ENCODE measurements around the gene LYRM9.
"Not testable (repeated sequence)": the region's sequence is repeated elsewhere in the genome, so short reads cannot be mapped to it uniquely, and the experiment has no call there.

The LYRM9 gene

GRCh38 chr17:27872776-27873175 lies 20.4 kb downstream of the LYRM9 start:
- FAIRE-seq, result no peak

- FAIRE-seq, result no peak
These were observed 21.8 kb downstream of the LYRM9 start for GRCh38 chr17:27871407-27871806.

GRCh38 chr17:27870345-27870744 lies 22.8 kb downstream of the LYRM9 start:
- FAIRE-seq, result no peak

DNA sequence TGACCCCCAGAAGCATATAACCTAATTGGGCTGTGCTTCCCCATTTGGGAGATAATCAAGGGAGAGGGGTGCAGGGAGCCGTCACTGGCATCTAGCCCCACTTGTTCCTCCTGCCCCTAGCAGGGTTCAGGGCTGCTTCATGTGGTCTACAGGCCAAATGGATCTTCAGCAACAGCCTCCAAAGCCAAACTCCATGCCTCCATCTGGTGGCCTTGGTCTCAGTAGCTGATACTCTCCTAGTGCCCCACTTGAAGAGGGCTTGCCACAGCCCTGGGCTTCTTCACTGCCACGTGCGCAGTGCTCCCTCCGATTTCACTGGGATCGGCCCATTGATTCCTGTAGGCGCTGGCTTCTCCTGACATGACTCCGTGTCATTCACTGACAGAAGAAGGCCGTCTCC lies 24.6 kb downstream of the LYRM9 start:
- FAIRE-seq, result no peak

DNA sequence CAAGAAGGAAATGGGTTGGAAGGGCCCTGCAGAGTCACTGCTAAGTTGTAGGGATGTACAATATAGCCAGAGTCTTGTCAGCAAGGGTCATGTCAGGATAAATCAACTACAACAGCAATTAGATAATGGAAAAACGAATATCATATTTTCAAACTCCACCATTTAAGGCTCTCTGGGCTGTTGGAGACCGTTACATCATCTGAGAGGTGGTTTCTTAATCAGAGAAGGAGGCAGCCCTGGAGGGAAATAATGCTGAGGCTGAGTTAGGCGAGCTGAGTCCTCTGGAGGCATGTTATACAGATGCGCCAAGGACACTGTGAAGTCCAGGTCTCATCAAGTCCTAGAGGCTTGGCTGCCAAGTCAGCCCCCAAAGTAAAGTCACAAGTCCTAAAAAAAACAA lies 30.3 kb downstream of the LYRM9 start:
- FAIRE-seq, result no peak

GRCh38 chr17:27862004-27862403 lies 31.2 kb downstream of the LYRM9 start:
- FAIRE-seq, result no peak

DNA sequence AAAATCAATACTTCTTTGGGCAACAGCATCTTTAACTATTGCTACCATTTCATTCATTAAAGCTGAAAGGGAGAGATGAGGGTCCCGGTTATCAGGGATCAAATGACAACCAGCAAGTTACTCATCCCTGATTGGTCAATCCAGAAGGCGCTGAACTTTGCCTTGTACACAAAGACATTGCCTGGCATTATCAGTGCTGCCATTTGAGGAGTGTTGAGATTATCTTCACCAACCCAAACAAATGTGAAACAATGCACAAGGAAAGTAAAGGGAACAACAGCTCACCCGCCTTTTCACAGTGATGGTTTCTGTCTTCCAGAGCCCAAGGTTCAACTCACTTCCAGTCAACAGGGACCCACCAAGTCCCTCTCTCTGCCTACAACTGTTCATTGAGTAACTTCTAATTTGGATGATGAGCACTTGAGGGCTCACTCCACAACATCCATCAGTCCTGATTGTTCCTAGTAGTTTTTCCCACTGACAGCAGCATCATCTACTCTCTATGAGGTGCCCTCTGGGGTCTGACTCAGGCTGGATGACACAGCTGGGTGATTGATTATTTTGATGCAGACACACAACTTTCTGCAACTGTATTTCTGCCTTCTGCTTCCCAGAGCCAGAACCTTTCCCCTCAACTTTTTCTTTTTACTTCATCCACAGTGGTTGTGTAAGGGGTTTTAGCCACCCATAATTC lies 32.0 kb downstream of the LYRM9 start:
- FAIRE-seq, result no peak

DNA sequence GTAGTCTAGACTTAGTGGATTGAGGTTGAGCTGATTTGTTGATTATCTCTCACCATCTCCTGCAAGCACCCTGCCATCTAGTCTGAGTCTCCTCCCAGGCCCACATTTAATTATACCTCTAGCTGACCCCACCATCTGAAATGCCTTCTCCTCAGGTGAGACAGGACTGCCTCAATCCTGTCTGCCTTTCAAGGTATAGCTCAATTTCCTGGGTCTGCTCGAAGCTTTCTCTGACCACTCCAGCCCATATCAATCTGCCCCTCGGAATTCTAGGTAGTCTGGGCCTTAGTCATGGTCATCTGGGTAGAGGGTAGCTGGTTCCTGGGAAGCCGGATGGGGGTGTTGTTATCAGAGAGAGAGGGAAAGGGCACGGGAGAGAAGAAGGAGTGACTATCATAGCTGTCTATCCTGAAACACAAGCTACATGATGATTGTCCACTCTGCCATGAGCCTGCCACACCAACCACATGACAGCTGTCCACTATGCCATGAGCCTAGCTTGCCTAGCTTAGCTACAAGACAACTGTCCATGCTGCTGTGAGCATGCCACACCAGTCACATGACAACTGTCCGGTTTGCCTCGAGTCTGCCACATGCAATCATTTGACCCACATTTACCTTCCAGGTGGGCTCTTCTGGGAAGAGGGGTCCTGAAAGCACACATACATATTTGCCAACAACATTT lies 34.4 kb downstream of the LYRM9 start:
- no peak for FAIRE-seq

GRCh38 chr17:27856676-27857432 lies 36.3 kb downstream of the LYRM9 start:
- no peak for FAIRE-seq

DNA sequence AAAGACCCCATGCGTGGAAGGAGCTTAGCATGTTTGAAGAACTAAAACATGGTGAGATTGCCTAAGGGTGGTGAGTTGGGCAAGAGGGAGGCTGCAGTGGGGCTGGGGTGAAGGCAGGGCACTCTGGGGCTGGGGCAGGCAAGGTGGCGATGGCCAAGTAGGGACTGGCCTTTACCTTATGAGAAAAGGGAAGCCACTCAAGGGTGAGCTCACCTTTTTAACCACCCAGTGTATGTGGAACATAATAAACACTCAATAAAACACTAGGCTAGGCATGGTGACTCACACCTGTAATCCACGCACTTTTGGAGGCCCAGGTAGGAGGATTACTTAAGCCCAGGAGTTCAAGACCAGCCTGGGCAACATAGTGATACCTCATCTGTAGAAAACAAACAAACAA lies 37.7 kb downstream of the LYRM9 start:
- no peak for FAIRE-seq

DNA sequence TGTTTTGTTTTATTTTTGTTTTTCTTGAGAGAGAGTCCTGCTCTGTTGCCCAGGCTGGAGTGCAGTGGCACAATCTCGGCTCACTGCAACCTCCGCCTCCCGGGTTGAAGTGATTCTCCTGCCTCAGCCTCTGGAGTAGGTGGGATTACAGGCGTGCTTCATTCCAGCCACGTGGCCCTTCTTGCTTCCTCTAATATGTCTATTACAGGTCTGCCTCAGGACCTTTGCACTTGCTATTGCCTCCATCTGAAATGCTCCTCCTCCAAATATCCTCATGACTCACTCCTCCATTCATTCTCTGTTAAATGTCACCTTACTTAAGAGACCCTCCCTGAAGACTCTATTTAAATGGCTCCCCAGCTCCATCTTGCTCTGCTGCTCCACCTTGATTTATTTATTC lies 39.0 kb downstream of the LYRM9 start:
- no peak for FAIRE-seq

GRCh38 chr17:27853091-27853490 lies 40.1 kb downstream of the LYRM9 start:
- FAIRE-seq, result no peak

GRCh38 chr17:27849474-27850185 lies 43.5 kb downstream of the LYRM9 start:
- FAIRE-seq, result no peak

DNA sequence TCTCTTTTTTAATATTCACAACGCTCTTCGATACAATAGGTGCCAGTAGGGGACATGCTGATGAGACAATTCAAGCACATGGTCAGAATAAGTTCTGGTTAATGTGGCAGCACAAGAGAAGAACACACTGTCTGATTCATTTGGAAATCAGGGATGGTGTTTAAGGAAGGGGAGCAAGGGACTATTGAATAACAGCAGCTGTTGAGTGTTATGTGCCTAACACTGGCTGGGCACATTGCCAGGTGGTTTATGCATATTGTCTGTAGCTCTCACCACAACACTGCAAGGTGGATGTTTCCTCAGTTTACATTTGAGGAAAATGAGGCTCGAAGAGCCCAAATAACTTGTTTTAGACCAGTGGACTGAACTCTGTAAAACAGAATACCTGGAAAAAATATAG lies 44.2 kb downstream of the LYRM9 start:
- no peak for FAIRE-seq

DNA sequence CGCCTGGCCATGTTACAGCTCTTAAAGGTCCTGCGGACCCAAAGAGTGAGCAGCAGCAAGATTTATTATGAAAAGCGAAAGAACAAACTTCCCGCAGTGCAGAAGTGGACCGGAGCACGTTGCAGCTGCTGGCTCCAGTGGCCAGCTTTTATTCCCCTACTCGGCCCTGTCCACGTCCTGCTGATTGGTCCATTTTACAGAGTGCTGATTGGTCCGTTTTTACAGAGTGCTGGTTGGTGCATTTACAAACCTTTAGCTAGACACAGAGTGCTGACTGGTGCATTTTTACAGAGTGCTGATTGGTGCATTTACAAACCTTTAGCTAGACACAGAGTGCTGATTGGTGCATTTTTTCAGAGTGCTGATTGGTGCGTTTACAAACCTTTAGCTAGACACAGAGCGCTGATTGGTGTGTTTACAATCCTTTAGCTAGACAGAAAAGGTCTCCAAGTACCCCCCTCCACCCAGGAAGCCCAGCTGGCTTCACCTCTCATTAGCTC lies 46.3 kb downstream of the LYRM9 start:
- not testable (repeated sequence) for FAIRE-seq

GRCh38 chr17:27846042-27846655 lies 47.0 kb downstream of the LYRM9 start:
- no peak for FAIRE-seq

- FAIRE-seq, result no peak
These were observed 47.7 kb downstream of the LYRM9 start for GRCh38 chr17:27845264-27846041.

DNA sequence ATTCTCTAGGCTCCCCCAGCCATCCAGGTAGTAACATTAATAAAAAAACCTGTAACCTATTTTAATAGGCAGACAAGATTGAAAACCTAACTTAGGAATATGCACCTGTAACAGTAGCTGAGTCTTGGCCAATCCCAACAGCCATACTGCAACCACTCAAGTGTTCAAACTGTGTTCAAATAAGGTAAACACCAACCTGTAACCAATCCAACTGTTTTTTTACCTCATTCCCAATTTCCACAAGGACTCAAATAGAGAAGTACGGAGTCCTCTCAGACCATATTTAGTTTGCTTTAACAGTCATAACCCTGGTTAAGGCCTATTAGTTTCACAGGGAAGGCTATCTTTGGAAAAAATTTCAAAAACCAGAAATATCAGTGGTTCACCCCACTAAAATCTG lies 52.5 kb downstream of the LYRM9 start:
- no peak for FAIRE-seq

DNA sequence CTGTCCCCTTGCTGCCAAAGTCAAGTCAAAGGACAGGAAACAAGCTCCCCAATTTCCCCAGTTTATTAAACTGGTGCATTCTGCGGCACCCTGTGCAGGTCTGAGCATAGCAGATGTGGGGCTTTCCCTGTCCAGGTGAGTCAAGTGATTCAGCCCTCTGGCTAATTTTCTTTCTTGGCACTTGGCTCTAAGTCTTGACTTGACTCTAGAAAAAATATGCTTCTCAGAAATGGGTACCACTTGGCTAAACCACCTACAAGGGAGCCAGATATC lies 52.8 kb downstream of the LYRM9 start:
- not testable (repeated sequence) for FAIRE-seq

GRCh38 chr17:27839571-27840405 lies 53.4 kb downstream of the LYRM9 start:
- FAIRE-seq, result not testable (repeated sequence)

GRCh38 chr17:27838607-27839006 lies 54.6 kb downstream of the LYRM9 start:
- FAIRE-seq, result peak; percentile 77
